Measurements from ENCODE around the gene GNB1L. TPM values are rescaled to one million over a fixed set of nuclear protein-coding genes. Genes with fewer than 3 reads are reported as not detected.

Gene GNB1L
- polyA plus RNA-seq, 1 donor: 4.4 TPM

DNA sequence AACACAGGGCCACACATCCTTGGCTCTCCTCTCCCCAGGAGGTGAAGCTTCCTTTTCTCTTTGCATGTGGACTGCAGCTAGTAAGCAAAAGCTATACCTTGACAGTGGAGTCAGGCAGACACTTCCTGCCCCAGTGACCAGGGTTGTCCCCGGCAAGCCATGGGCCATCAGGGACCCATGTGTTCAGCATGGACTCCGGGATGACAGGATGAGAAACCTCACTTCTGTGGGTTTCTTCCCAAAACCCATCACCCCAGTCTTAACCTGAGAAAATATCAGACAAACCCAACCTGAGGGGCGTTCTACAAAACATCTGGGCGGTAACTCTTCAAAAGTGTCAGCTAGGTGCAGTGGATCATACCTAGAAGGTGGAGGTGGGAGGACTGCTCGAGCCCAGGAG is 40.2 kb downstream of the GNB1L start:
- H3K4me3 ChIP-seq (ENCODE audit: low read length): no peak overlapping the region
- H3K9me3 ChIP-seq (ENCODE audit: control insufficient read depth, low read depth, low read length): no peaks in the 10 kb centered on the region
- no peaks in the 10 kb centered on the region for H3K27me3 ChIP-seq (ENCODE audit: control insufficient read depth, insufficient read depth, low read length)
- no CpG with 5 or more reads among the region's 5 CpGs for WGBS (ENCODE audit: insufficient coverage, low lambda C conversion rate)
- H3K36me3 ChIP-seq (ENCODE audit: control insufficient read depth, insufficient read depth, low read length): no peaks in the 10 kb centered on the region
- no peaks in the 10 kb centered on the region for H3K4me1 ChIP-seq (ENCODE audit: control insufficient read depth, insufficient read depth, low read length)
- DNase-seq: no peak
- H3K27ac ChIP-seq (ENCODE audit: low read length): no peak overlapping the region

- Histone ChIP-seq H3K9me3 (ENCODE audit: control insufficient read depth, low read depth, low read length) (no peaks in the 10 kb centered on the region), H3K4me1 (ENCODE audit: control insufficient read depth, insufficient read depth, low read length) (no peaks in the 10 kb centered on the region), H3K27me3 (ENCODE audit: control insufficient read depth, insufficient read depth, low read length) (no peaks in the 10 kb centered on the region), H3K36me3 (ENCODE audit: control insufficient read depth, insufficient read depth, low read length) (no peaks in the 10 kb centered on the region), H3K4me3 (ENCODE audit: low read length) (no peak overlapping the region), H3K27ac (ENCODE audit: low read length) (no peak overlapping the region)
- 100% methylated on average over 1 of the region's 11 CpGs for WGBS (ENCODE audit: insufficient coverage, low lambda C conversion rate)
- no peak for DNase-seq
These were observed 41.8 kb downstream of the GNB1L start for GRCh38 chr22:19812910-19813309.

- Histone ChIP-seq H3K4me3 (ENCODE audit: low read length) (no peak overlapping the region), H3K4me1 (ENCODE audit: control insufficient read depth, insufficient read depth, low read length) (no peaks in the 10 kb centered on the region), H3K27ac (ENCODE audit: low read length) (no peak overlapping the region), H3K9me3 (ENCODE audit: control insufficient read depth, low read depth, low read length) (no peaks in the 10 kb centered on the region), H3K27me3 (ENCODE audit: control insufficient read depth, insufficient read depth, low read length) (no peaks in the 10 kb centered on the region), H3K36me3 (ENCODE audit: control insufficient read depth, insufficient read depth, low read length) (no peaks in the 10 kb centered on the region)
- no peak for DNase-seq
- WGBS (ENCODE audit: insufficient coverage, low lambda C conversion rate): no CpG with 5 or more reads among the region's 36 CpGs
These were observed 42.6 kb downstream of the GNB1L start for GRCh38 chr22:19811811-19812771.

- no CpG with 5 or more reads among the region's 12 CpGs for WGBS (ENCODE audit: insufficient coverage, low lambda C conversion rate)
- DNase-seq: no peak
- no peaks in the 10 kb centered on the region for H3K4me1 ChIP-seq (ENCODE audit: control insufficient read depth, insufficient read depth, low read length)
- no peaks in the 10 kb centered on the region for H3K27me3 ChIP-seq (ENCODE audit: control insufficient read depth, insufficient read depth, low read length)
- no peaks in the 10 kb centered on the region for H3K36me3 ChIP-seq (ENCODE audit: control insufficient read depth, insufficient read depth, low read length)
- no peak overlapping the region for H3K4me3 ChIP-seq (ENCODE audit: low read length)
- no peak overlapping the region for H3K27ac ChIP-seq (ENCODE audit: low read length)
- no peaks in the 10 kb centered on the region for H3K9me3 ChIP-seq (ENCODE audit: control insufficient read depth, low read depth, low read length)
These were observed 43.5 kb downstream of the GNB1L start for GRCh38 chr22:19811211-19811621.

DNA sequence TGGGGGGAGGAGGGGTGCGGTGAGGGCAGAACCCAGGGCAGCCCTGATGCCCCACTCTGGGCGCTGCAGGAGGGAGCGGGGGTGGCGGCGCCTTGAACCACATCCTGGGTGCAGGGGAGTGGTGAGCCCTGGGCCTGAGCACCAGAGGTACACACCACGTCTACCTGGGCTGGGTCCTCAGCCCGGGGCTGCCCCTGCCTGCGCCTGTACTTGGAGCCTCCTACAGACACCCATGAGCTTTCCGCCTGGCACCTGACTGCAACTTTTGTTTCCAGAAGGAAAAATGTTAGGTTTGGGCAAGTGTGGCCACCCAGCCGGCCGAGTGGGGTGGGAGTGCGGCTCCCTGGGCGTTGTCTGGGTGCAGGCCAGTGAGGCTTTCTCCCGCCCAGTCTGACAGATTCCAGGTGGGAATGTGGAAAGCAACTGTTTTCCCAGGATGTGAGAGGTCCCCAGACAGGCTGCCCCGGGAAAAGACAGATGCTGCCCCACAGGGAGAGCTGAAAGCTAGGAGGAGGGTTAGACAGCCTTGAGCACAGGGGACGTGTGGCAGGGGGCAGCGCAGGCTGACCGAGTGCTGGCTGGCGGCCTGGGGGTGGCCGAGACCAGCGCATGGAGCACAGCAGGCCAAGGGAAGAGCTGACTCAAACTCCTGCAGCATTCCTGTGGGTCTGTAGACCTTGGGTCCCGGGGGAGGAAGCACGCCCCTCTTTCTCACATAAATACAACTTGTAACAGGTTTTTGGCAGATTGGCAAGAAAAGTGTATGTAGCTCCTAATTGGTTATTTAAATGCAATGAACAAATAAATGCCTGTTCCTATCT is 44.1 kb downstream of the GNB1L start:
- H3K4me3 ChIP-seq (ENCODE audit: low read length): no peak overlapping the region
- H3K4me1 ChIP-seq (ENCODE audit: control insufficient read depth, insufficient read depth, low read length): no peaks in the 10 kb centered on the region
- H3K27ac ChIP-seq (ENCODE audit: low read length): no peak overlapping the region
- DNase-seq: no peak
- H3K36me3 ChIP-seq (ENCODE audit: control insufficient read depth, insufficient read depth, low read length): no peaks in the 10 kb centered on the region
- H3K9me3 ChIP-seq (ENCODE audit: control insufficient read depth, low read depth, low read length): no peaks in the 10 kb centered on the region
- no peaks in the 10 kb centered on the region for H3K27me3 ChIP-seq (ENCODE audit: control insufficient read depth, insufficient read depth, low read length)
- no CpG with 5 or more reads among the region's 23 CpGs for WGBS (ENCODE audit: insufficient coverage, low lambda C conversion rate)

- whole genome bisulfite sequencing (ENCODE audit: insufficient coverage, low lambda C conversion rate): no CpG with 5 or more reads among the region's 3 CpGs
- no peaks in the 10 kb centered on the region for H3K9me3 ChIP-seq (ENCODE audit: control insufficient read depth, low read depth, low read length)
- no peaks in the 10 kb centered on the region for H3K4me1 ChIP-seq (ENCODE audit: control insufficient read depth, insufficient read depth, low read length)
- H3K4me3 ChIP-seq (ENCODE audit: low read length): no peak overlapping the region
- no peaks in the 10 kb centered on the region for H3K27me3 ChIP-seq (ENCODE audit: control insufficient read depth, insufficient read depth, low read length)
- no peak overlapping the region for H3K27ac ChIP-seq (ENCODE audit: low read length)
- DNase-seq: no peak
- no peaks in the 10 kb centered on the region for H3K36me3 ChIP-seq (ENCODE audit: control insufficient read depth, insufficient read depth, low read length)
These were observed 44.9 kb downstream of the GNB1L start for GRCh38 chr22:19809741-19810140.

DNA sequence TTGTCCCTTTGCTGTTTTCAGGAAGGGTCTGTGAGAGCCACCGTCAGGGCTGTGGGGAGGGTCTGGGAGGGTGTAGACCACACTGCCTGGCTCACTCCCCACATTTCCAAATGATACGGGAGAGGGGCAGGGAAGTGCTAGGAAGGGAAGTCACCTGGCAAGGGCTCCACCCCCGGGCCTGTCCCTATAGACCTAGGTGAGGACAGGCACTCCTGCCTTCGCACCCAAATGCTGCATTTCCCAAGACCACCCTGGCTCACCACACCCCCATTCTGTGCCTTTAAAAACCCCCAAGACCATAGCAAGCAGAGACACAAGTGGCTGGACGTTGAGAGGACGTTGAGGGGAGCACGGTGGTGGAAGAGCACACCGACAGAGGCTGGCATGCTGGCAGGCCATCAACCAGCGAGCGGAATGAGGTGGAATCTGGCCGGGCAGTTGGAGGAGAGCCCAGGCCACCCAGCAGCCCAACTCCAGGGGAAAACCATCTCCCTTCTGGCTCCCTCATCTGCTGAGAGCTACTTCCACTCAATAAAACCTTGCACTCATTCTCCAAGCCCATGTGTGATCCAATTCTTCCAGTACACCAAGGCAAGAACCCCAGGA is 45.7 kb downstream of the GNB1L start:
- no peak overlapping the region for H3K4me3 ChIP-seq (ENCODE audit: low read length)
- no peaks in the 10 kb centered on the region for H3K27me3 ChIP-seq (ENCODE audit: control insufficient read depth, insufficient read depth, low read length)
- H3K36me3 ChIP-seq (ENCODE audit: control insufficient read depth, insufficient read depth, low read length): no peaks in the 10 kb centered on the region
- no CpG with 5 or more reads among the region's 11 CpGs for WGBS (ENCODE audit: insufficient coverage, low lambda C conversion rate)
- H3K4me1 ChIP-seq (ENCODE audit: control insufficient read depth, insufficient read depth, low read length): no peaks in the 10 kb centered on the region
- H3K27ac ChIP-seq (ENCODE audit: low read length): no peak overlapping the region
- H3K9me3 ChIP-seq (ENCODE audit: control insufficient read depth, low read depth, low read length): no peaks in the 10 kb centered on the region
- DNase-seq: no peak

- no peak for DNase-seq
- Histone ChIP-seq H3K36me3 (ENCODE audit: control insufficient read depth, insufficient read depth, low read length) (no peaks in the 10 kb centered on the region), H3K27ac (ENCODE audit: low read length) (no peak overlapping the region), H3K4me1 (ENCODE audit: control insufficient read depth, insufficient read depth, low read length) (no peaks in the 10 kb centered on the region), H3K27me3 (ENCODE audit: control insufficient read depth, insufficient read depth, low read length) (no peaks in the 10 kb centered on the region), H3K4me3 (ENCODE audit: low read length) (no peak overlapping the region), H3K9me3 (ENCODE audit: control insufficient read depth, low read depth, low read length) (no peaks in the 10 kb centered on the region)
- WGBS (ENCODE audit: insufficient coverage, low lambda C conversion rate): no CpG with 5 or more reads among the region's 20 CpGs
These were observed 46.5 kb downstream of the GNB1L start for GRCh38 chr22:19807914-19808872.

- DNase-seq: no peak
- Histone ChIP-seq H3K4me1 (ENCODE audit: control insufficient read depth, insufficient read depth, low read length) (no peaks in the 10 kb centered on the region), H3K27me3 (ENCODE audit: control insufficient read depth, insufficient read depth, low read length) (no peaks in the 10 kb centered on the region), H3K9me3 (ENCODE audit: control insufficient read depth, low read depth, low read length) (no peaks in the 10 kb centered on the region), H3K36me3 (ENCODE audit: control insufficient read depth, insufficient read depth, low read length) (no peaks in the 10 kb centered on the region), H3K27ac (ENCODE audit: low read length) (no peak overlapping the region), H3K4me3 (ENCODE audit: low read length) (no peak overlapping the region)
- no CpG with 5 or more reads among the region's 15 CpGs for WGBS (ENCODE audit: insufficient coverage, low lambda C conversion rate)
These were observed 47.3 kb downstream of the GNB1L start for GRCh38 chr22:19807161-19807913.
